ENCODE results near the gene RFC5.
"Not testable (repeated sequence)": the region's sequence is repeated elsewhere in the genome, so short reads cannot be mapped to it uniquely, and the experiment has no call there.

GRCh38 chr12:118081521-118081920 lies 65.0 kb downstream of the RFC5 start:
- not testable (repeated sequence) for TF ChIP-seq CTCF, POLR2A (IDR thresholded peaks at IDR 0.05)
